Ramos (cell line): ENCODE data around the gene CKB.

Experiments used
- in situ Hi-C: fragments of 300-500 bp; cut with MboI; formaldehyde crosslinking; loops from one replicate; pipeline ENCODE4 v1.14.3; 2022; ENCODE audit warnings: low sequenced_read_pairs; ENCODE audit not compliant: unreplicated experiment

The CKB gene

GRCh38 chr14:103539056-103539825 lies 16.6 kb upstream of the CKB start:
- in situ Hi-C loops, result no loop called here

GRCh38 chr14:103538291-103539055 lies 15.8 kb upstream of the CKB start:
- in situ Hi-C loops, result no loop called here

- in situ Hi-C loops, result no loop called here
These were observed 14.8 kb upstream of the CKB start for GRCh38 chr14:103537175-103537990.

GRCh38 chr14:103536693-103537092 lies 14.1 kb upstream of the CKB start:
- in situ Hi-C loops, result no loop called here

GRCh38 chr14:103535891-103536565 lies 13.4 kb upstream of the CKB start:
- in situ Hi-C loops, result no loop called here

- in situ Hi-C loops, result no loop called here
These were observed 12.7 kb upstream of the CKB start for GRCh38 chr14:103535081-103535890.

GRCh38 chr14:103534576-103535061 lies 12.0 kb upstream of the CKB start:
- in situ Hi-C loops, result no loop called here

GRCh38 chr14:103533999-103534575 lies 11.5 kb upstream of the CKB start:
- in situ Hi-C loops, result no loop called here

- in situ Hi-C loops, result no loop called here
These were observed 10.7 kb upstream of the CKB start for GRCh38 chr14:103533137-103533998.

- in situ Hi-C loops, result no loop called here
These were observed 9.8 kb upstream of the CKB start for GRCh38 chr14:103532216-103533136.

GRCh38 chr14:103531421-103532215 lies 9.0 kb upstream of the CKB start:
- in situ Hi-C loops, result no loop called here

GRCh38 chr14:103530831-103531230 lies 8.2 kb upstream of the CKB start:
- in situ Hi-C loops, result no loop called here

GRCh38 chr14:103530390-103530789 lies 7.8 kb upstream of the CKB start:
- in situ Hi-C loops, result no loop called here

GRCh38 chr14:103529383-103530365 lies 7.0 kb upstream of the CKB start:
- in situ Hi-C loops, result no loop called here
